DOHH2 (cell line): ENCODE results near the gene KCNQ1.

Source experiments
- CTCF ChIP-seq: fragments of 200-600 bp; sonication (generic); IDR thresholded peaks from one replicate; pipeline ENCODE4 v1.5.1; 2014; ENCODE audit warnings: antibody characterized with exemption, mild to moderate bottlenecking, low read depth, low read length; ENCODE audit not compliant: poor library complexity, severe bottlenecking
- EZH2phosphoT487 ChIP-seq: fragments of 200-600 bp; sonication (generic); IDR thresholded peaks from 2 replicates; pipeline ENCODE4 v1.6.1; 2017; ENCODE audit warnings: borderline replicate concordance, mild to moderate bottlenecking, antibody characterized with exemption, low read length, moderate library complexity, mixed read lengths

DNA sequence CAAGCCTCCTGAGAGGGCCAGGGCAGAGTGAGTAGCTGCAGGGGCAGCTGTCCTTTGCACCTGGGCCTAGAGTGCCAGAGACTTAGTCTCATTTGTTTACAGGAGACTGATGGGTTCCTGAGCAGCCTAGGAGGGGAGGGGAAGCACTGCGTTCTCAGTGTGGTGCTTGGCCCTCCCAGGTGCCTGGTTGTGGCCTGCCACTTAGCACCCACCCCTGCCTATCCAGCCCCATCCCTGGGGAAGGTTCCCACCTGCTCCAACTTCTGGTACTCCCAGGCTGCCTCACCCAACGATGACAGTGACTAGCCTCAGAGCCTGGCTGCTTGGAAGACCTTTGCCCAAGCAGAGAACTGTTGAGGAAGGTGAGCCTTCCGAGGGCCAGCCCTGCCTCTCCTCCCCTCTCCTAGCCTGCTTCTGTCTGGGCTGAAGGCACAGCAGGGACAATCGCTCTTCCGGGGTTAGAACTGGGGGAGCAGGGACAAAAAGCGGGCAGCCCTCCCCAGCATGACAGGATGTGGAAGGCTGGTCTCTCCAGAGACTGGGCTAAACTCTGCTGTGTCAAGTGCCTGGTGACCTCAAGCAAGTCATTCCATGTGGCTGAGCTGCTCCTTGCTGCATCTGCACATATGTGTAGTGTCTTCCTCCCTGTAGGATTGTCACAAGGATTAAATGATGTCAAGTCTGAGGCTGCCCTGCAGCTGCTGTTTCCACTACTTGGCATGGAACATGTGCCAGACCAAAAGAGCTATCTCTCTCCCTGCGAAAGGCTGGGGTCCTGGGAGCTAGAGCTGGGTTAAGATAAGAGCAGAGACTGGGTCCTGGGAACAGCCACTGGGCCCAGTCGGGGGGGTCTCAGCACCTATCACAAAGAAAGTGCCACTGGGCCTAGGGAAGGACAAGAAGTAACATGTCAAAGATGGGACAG lies 245.1 kb downstream of the KCNQ1 start:
- TF ChIP-seq CTCF (no peak), EZH2phosphoT487 (no peak)
